Tibial artery (tissue), 4 donors: Measurements from ENCODE around the gene PTH2.

Source experiments
- DNase-seq, 2 donors: peaks; one replicate each; pipeline ENCODE4 v3.0.0-alpha.2; 2019
- H3K27ac ChIP-seq, 2 donors: fragments of 200-600 bp; sonication (generic) in 1 of 2; 1 replicate in 1 of 2; 2 replicates in 1 of 2; pipeline ENCODE4 v1.5.1; 2018 to 2019; ENCODE audit warnings: mild to moderate bottlenecking in 1 of 2
- H3K27me3 ChIP-seq, 2 donors: fragments of 200-600 bp; sonication (generic) in 1 of 2; one replicate each; pipeline versions ENCODE4 v1.5.1 to v1.6.0; 2016 to 2019
- H3K36me3 ChIP-seq, 3 donors: fragments of 200-600 bp; sonication (generic) in 2 of 3; one replicate each; pipeline ENCODE4 v1.5.1; 2016 to 2019; ENCODE audit warnings: mild to moderate bottlenecking in 2 of 3
- H3K4me1 ChIP-seq, 4 donors: fragments of 200-600 bp; sonication (generic) in 2 of 4; 1 replicate in 3 of 4; 2 replicates in 1 of 4; pipeline ENCODE4 v1.5.1; 2016 to 2019
- H3K4me3 ChIP-seq, 2 donors: fragments of 200-600 bp; sonication (generic) in 1 of 2; 1 replicate in 1 of 2; 2 replicates in 1 of 2; pipeline ENCODE4 v1.5.1; 2018 to 2019; ENCODE audit warnings: mild to moderate bottlenecking in 2 of 2
- H3K9me3 ChIP-seq, 3 donors: fragments of 200-600 bp; sonication (generic) in 1 of 3; one replicate each; pipeline ENCODE4 v1.5.1; 2016 to 2019
- intact Hi-C: fragments of 100-400 bp; cut with DNase I; formaldehyde crosslinking; loops from one replicate; pipeline ENCODE4 v1.15.0; 2023; ENCODE audit warnings: low total_unique reads
- TF ChIP-seq, protein P1 (sequence below), 2 experiments: fragments of 200-600 bp in 1 of 2; fragments of 450-650 bp in 1 of 2; IDR thresholded peaks; one replicate each; pipeline ENCODE4 v1.5.1; 2017 to 2019; ENCODE audit warnings: antibody characterized with exemption in 2 of 2, mild to moderate bottlenecking in 1 of 2, moderate library complexity in 1 of 2

The PTH2 gene

DNA sequence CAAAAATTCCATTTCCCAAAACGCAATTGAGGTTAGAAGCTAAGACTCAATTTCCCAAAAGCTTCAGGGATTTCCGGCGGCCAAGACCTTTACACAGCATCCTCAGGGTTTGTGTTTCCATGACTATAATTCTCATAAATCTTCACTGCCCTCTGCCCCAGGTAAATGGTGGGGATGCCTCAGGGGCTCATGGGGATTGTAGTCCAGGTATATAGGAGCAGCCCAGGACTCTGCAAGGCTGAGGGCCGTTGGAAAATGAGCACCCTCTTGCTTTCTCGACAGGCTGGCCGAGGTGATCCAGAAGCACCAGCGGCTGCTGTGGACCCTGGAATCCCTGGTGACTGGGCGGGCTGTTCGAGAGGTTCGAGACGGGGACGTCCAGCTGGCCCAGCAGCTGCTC, 36.1 kb upstream of the PTH2 start:
- Histone ChIP-seq H3K9me3 (no peaks in the 10 kb centered on the region), H3K4me1 (peaks cover 0 to 2% (median 1%) of the 10 kb centered on the region in 4 donors), H3K36me3 (peaks cover 9 to 33% (median 21%) of the 10 kb centered on the region in 3 donors), H3K27ac (no peak overlapping the region), H3K4me3 (no peak overlapping the region), H3K27me3 (no peaks in the 10 kb centered on the region)
- DNase-seq, result no peak
- intact Hi-C loops, result no loop called here
- TF ChIP-seq, protein P1, sequence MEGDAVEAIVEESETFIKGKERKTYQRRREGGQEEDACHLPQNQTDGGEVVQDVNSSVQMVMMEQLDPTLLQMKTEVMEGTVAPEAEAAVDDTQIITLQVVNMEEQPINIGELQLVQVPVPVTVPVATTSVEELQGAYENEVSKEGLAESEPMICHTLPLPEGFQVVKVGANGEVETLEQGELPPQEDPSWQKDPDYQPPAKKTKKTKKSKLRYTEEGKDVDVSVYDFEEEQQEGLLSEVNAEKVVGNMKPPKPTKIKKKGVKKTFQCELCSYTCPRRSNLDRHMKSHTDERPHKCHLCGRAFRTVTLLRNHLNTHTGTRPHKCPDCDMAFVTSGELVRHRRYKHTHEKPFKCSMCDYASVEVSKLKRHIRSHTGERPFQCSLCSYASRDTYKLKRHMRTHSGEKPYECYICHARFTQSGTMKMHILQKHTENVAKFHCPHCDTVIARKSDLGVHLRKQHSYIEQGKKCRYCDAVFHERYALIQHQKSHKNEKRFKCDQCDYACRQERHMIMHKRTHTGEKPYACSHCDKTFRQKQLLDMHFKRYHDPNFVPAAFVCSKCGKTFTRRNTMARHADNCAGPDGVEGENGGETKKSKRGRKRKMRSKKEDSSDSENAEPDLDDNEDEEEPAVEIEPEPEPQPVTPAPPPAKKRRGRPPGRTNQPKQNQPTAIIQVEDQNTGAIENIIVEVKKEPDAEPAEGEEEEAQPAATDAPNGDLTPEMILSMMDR (IDR thresholded peaks at IDR 0.05), result no peak

DNA sequence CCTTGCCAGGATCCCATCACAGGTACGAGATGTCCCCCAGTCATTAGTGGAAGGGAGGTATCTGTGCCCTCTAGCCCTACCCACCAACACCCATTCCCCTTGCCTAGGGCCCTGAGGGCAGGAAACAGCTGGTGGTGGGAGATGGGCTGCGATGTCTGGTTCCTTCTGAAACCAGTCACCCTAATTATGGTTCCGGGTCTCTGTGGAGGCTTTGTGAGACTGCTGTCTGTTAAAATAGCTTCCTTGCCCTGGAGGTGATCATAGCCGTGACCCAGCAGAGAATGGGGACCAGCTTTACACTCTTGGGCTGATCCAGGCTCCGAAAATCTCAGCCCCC, 35.3 kb upstream of the PTH2 start:
- no peaks in the 10 kb centered on the region for H3K27me3 ChIP-seq
- DNase-seq, result no peak
- intact Hi-C loops, result no loop called here
- H3K27ac ChIP-seq, result no peak overlapping the region
- peaks cover 9 to 25% (median 15%) of the 10 kb centered on the region in 3 donors for H3K36me3 ChIP-seq
- TF ChIP-seq, protein P1 (IDR thresholded peaks at IDR 0.05), result no peak
- H3K4me1 ChIP-seq, result peaks cover 0 to 10% (median 8%) of the 10 kb centered on the region in 4 donors
- no peaks in the 10 kb centered on the region for H3K9me3 ChIP-seq
- H3K4me3 ChIP-seq, result no peak overlapping the region

DNA sequence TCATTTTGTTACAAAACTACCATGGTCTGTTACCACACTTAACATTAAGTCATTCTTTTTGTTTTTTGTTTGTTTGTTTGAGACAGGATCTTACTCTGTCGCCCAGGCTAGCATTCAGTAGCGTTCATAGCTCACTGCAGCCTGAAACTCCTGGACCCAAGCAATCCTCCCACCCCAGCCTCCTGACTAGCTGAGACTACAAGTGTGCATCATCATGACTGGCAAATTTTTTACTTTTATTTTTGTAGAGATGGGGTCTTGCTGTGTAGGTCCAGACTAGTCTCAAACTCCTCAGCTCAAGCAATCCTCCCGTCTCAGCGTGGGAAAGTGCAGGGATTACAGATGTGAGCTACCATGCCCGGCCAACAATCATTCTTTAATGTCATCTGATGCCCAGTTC, 33.1 kb upstream of the PTH2 start:
- H3K27ac ChIP-seq, result peak overlapping the region in 1 of 2 donors; percentile 17
- DNase-seq, result no peak

DNA sequence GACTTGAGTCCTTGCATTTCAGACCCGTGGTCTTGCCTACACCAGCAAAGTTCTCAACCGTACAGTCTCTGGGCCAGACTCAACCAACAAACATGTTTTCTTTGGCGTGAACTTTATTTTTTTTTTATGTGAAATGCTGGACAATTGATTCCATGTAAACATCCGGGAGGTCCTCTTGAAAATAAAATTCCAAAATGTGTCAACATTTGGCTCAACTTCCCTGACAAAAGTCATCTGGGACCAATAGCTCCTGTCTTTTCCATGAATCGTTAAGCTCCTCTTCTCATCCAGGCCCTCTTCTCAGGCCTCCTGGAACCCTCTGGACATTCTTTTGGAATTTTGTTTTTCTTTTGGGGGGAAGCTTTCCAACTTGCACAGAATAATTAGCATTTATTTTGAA, 32.5 kb upstream of the PTH2 start:
- H3K9me3 ChIP-seq, result no peaks in the 10 kb centered on the region
- TF ChIP-seq, protein P1 (IDR thresholded peaks at IDR 0.05), result no peak
- no peak overlapping the region for H3K27ac ChIP-seq
- H3K4me3 ChIP-seq, result no peak overlapping the region
- H3K27me3 ChIP-seq, result no peaks in the 10 kb centered on the region
- H3K4me1 ChIP-seq, result peaks cover 0 to 15% (median 8%) of the 10 kb centered on the region in 4 donors
- H3K36me3 ChIP-seq, result peaks cover 9 to 14% (median 14%) of the 10 kb centered on the region in 3 donors
- DNase-seq, result no peak
- intact Hi-C loops, result no loop called here

More for the DNA sequence above, 33.1 kb upstream of the PTH2 start:
- intact Hi-C loops, result no loop called here
- Histone ChIP-seq H3K9me3 (no peaks in the 10 kb centered on the region), H3K4me3 (no peak overlapping the region), H3K36me3 (peaks cover 9 to 15% (median 14%) of the 10 kb centered on the region in 3 donors), H3K4me1 (peaks cover 0 to 14% (median 8%) of the 10 kb centered on the region in 4 donors), H3K27me3 (no peaks in the 10 kb centered on the region)
- TF ChIP-seq, protein P1 (IDR thresholded peaks at IDR 0.05), result no peak

DNA sequence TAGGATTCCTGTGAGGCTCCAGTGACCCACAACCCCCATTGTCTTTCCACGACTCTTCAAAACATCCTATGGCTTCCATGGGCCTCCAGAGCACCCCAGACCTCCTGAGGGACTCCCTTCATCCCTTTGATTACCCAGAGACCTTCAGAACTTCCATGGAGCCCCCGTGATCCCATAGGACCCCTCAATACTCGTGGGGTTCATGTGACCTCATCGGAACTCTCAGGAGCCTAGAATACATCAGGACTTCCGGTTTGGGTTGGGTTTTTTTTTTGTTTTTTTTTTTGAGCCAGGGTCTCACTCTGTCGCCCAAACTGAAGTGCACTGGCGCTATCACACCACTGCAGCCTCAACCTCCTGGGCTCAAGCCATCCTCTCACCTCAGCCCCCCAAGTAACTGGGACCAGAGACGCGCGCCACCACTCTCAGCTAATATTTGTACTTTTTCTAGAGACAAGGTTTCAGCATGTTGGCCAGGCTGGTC, 30.6 kb upstream of the PTH2 start:
- H3K4me1 ChIP-seq, result peaks cover 0 to 21% (median 12%) of the 10 kb centered on the region in 4 donors
- peaks cover 6 to 11% (median 7%) of the 10 kb centered on the region in 3 donors for H3K36me3 ChIP-seq

More for the DNA sequence above, 30.6 kb upstream of the PTH2 start:
- TF ChIP-seq, protein P1 (IDR thresholded peaks at IDR 0.05), result no peak
- H3K27ac ChIP-seq, result peak overlapping the region; percentile 94 to 100
- no peaks in the 10 kb centered on the region for H3K27me3 ChIP-seq
- peak overlapping the region; percentile 62 to 85 for H3K4me3 ChIP-seq
- intact Hi-C loops, result no loop called here
- DNase-seq, result no peak
- H3K9me3 ChIP-seq, result no peaks in the 10 kb centered on the region
